Trophoblast cell (in vitro differentiated cells and primary cell): ENCODE data around the gene NUP133.

Source experiments
- DNase-seq, 2 donors: peaks; one replicate each; pipeline ENCODE4 v3.0.0-alpha.2; 2016
- H2AFZ ChIP-seq: 2 replicates; pipeline ENCODE4 v1.6.1; 2013; ENCODE audit warnings: low read length, moderate library complexity, mild to moderate bottlenecking; ENCODE audit not compliant: insufficient read depth, poor library complexity
- H2AK5ac ChIP-seq: 2 replicates; pipeline ENCODE4 v1.6.1; 2013; ENCODE audit warnings: mild to moderate bottlenecking, low read length
- H2BK120ac ChIP-seq: 2 replicates; pipeline ENCODE4 v1.6.1; 2013; ENCODE audit warnings: low read length, mild to moderate bottlenecking, moderate library complexity; ENCODE audit not compliant: insufficient read depth, poor library complexity
- H2BK12ac ChIP-seq: 2 replicates; pipeline ENCODE4 v1.6.1; 2013; ENCODE audit warnings: mild to moderate bottlenecking, low read length, moderate library complexity
- H2BK5ac ChIP-seq: 2 replicates; pipeline ENCODE4 v1.6.1; 2013; ENCODE audit warnings: low read length, low read depth, moderate library complexity, mild to moderate bottlenecking; ENCODE audit not compliant: poor library complexity
- H3K14ac ChIP-seq: 2 replicates; pipeline ENCODE4 v1.6.1; 2013; ENCODE audit warnings: mild to moderate bottlenecking, low read length
- H3K18ac ChIP-seq: 2 replicates; pipeline ENCODE4 v1.6.1; 2013; ENCODE audit warnings: mild to moderate bottlenecking, low read length
- H3K23ac ChIP-seq: 2 replicates; pipeline ENCODE4 v1.6.1; 2013; ENCODE audit warnings: low read length
- H3K27ac ChIP-seq: 2 replicates; pipeline ENCODE4 v1.5.1; 2013; ENCODE audit warnings: low read depth, mild to moderate bottlenecking, inconsistent platforms, low read length, moderate library complexity
- H3K27me3 ChIP-seq: 2 replicates; pipeline ENCODE4 v1.6.1; 2013; ENCODE audit warnings: inconsistent platforms, mild to moderate bottlenecking, low read length, moderate library complexity; ENCODE audit not compliant: insufficient read depth
- H3K36me3 ChIP-seq, 2 experiments: 1 replicate in 1 of 2; 2 replicates in 1 of 2; pipeline ENCODE4 v1.6.1; 2013; ENCODE audit warnings: low read length in 2 of 2, mild to moderate bottlenecking in 2 of 2, moderate library complexity in 1 of 2; ENCODE audit not compliant: insufficient read depth in 2 of 2, control insufficient read depth in 1 of 2
- H3K4ac ChIP-seq: 2 replicates; pipeline ENCODE4 v1.6.1; 2013; ENCODE audit warnings: low read depth, mild to moderate bottlenecking, low read length, moderate library complexity
- H3K4me1 ChIP-seq, 2 experiments: 1 replicate in 1 of 2; 2 replicates in 1 of 2; pipeline ENCODE4 v1.6.1; 2013; ENCODE audit warnings: low read length in 2 of 2, mild to moderate bottlenecking in 2 of 2, moderate library complexity in 1 of 2; ENCODE audit not compliant: insufficient read depth in 2 of 2, control insufficient read depth in 1 of 2
- H3K4me2 ChIP-seq: 2 replicates; pipeline ENCODE4 v1.6.1; 2013; ENCODE audit warnings: inconsistent platforms, mild to moderate bottlenecking, low read length, moderate library complexity
- H3K4me3 ChIP-seq: 2 replicates; pipeline ENCODE4 v1.5.1; 2013; ENCODE audit warnings: mild to moderate bottlenecking, low read depth, low read length, inconsistent platforms
- H3K79me1 ChIP-seq: one replicate; pipeline ENCODE4 v1.6.1; 2013; ENCODE audit warnings: low read length
- H3K79me2 ChIP-seq: 2 replicates; pipeline ENCODE4 v1.6.1; 2013; ENCODE audit warnings: low read length, mild to moderate bottlenecking; ENCODE audit not compliant: control insufficient read depth, insufficient read depth, poor library complexity
- H3K9ac ChIP-seq: 2 replicates; pipeline ENCODE4 v1.6.1; 2013; ENCODE audit warnings: mild to moderate bottlenecking, low read length
- H3K9me3 ChIP-seq: 2 replicates; pipeline ENCODE4 v1.6.1; 2013; ENCODE audit warnings: low read depth, mild to moderate bottlenecking, control low read depth, inconsistent platforms, low read length; ENCODE audit not compliant: insufficient read depth
- H4K12ac ChIP-seq: 2 replicates; pipeline ENCODE4 v1.6.1; 2013; ENCODE audit warnings: low read depth, mild to moderate bottlenecking, low read length, moderate library complexity
- H4K8ac ChIP-seq: 2 replicates; pipeline ENCODE4 v1.6.1; 2013; ENCODE audit warnings: low read depth, mild to moderate bottlenecking, low read length, moderate library complexity
- H4K91ac ChIP-seq: one replicate; pipeline ENCODE4 v1.6.1; 2013; ENCODE audit warnings: low read depth, mild to moderate bottlenecking, low read length, moderate library complexity
- WGBS: extraction: QIAGEN DNeasy Blood & Tissue Kit; methylation state at CpG from one replicate; pipeline ENCODE4 v1.1.7; 2013; ENCODE audit warnings: missing lambda C conversion rate; ENCODE audit not compliant: insufficient read length, insufficient coverage; ENCODE audit errors: extremely low coverage; 5-methylcytosine and 5-hydroxymethylcytosine counted together

Gene NUP133

GRCh38 chr1:229410370-229410691, 97.8 kb downstream of the NUP133 start:
- no peak overlapping the region for H3K4me3 ChIP-seq
- H3K4me2 ChIP-seq = peak overlapping the region; percentile 45
- H3K18ac ChIP-seq = no peak overlapping the region
- no peaks in the 10 kb centered on the region for H3K27me3 ChIP-seq
- H3K23ac ChIP-seq = no peak overlapping the region
- peak overlapping the region; percentile 45 for H3K14ac ChIP-seq
- no CpG with 5 or more reads among the region's 9 CpGs for WGBS
- H3K4me1 ChIP-seq = peaks cover 43 to 48% of the 10 kb centered on the region in 2 experiments
- no peak overlapping the region for H3K9ac ChIP-seq
- peaks cover 28% of the 10 kb centered on the region for H3K79me1 ChIP-seq
- H3K4ac ChIP-seq = no peak overlapping the region
- no peaks in the 10 kb centered on the region for H3K36me3 ChIP-seq
- DNase-seq = no peak
- no peak overlapping the region for H2BK5ac ChIP-seq
- H3K79me2 ChIP-seq = no peaks in the 10 kb centered on the region
- H3K27ac ChIP-seq = no peak overlapping the region
- H4K91ac ChIP-seq = peak overlapping the region; percentile 78
- no peak overlapping the region for H4K8ac ChIP-seq
- H3K9me3 ChIP-seq = no peaks in the 10 kb centered on the region
- no peak overlapping the region for H4K12ac ChIP-seq
- peak overlapping the region; percentile 47 for H2BK12ac ChIP-seq
- H2BK120ac ChIP-seq = peak overlapping the region; percentile 23
- no peak overlapping the region for H2AFZ ChIP-seq
- H2AK5ac ChIP-seq = peak overlapping the region; percentile 45

- no CpG with 5 or more reads among the region's 18 CpGs for WGBS
- no peak overlapping the region for H3K9ac ChIP-seq
- no peak overlapping the region for H2AFZ ChIP-seq
- peak overlapping the region; percentile 71 for H3K14ac ChIP-seq
- H3K79me2 ChIP-seq = no peaks in the 10 kb centered on the region
- H3K4me2 ChIP-seq = peak overlapping the region; percentile 8
- H3K4me1 ChIP-seq = peaks cover 43 to 48% of the 10 kb centered on the region in 2 experiments
- H4K91ac ChIP-seq = peak overlapping the region; percentile 78
- peak overlapping the region; percentile 65 for H2BK5ac ChIP-seq
- no peak overlapping the region for H3K23ac ChIP-seq
- peak overlapping the region; percentile 70 for H2AK5ac ChIP-seq
- no peak for DNase-seq
- H4K12ac ChIP-seq = no peak overlapping the region
- peak overlapping the region; percentile 21 for H3K4ac ChIP-seq
- H3K18ac ChIP-seq = peak overlapping the region; percentile 57
- no peaks in the 10 kb centered on the region for H3K9me3 ChIP-seq
- H3K4me3 ChIP-seq = no peak overlapping the region
- peak overlapping the region; percentile 67 for H2BK12ac ChIP-seq
- H3K27me3 ChIP-seq = no peaks in the 10 kb centered on the region
- H3K79me1 ChIP-seq = peaks cover 28% of the 10 kb centered on the region
- H3K36me3 ChIP-seq = no peaks in the 10 kb centered on the region
- peak overlapping the region; percentile 69 for H2BK120ac ChIP-seq
- peak overlapping the region; percentile 49 for H4K8ac ChIP-seq
- peak overlapping the region; percentile 58 for H3K27ac ChIP-seq
Observed at GRCh38 chr1:229409616-229410369, 98.3 kb downstream of the NUP133 start.

GRCh38 chr1:229408458-229409037, 99.6 kb downstream of the NUP133 start:
- H3K23ac ChIP-seq = no peak overlapping the region
- H3K18ac ChIP-seq = peak overlapping the region; percentile 7
- peaks cover 43 to 48% of the 10 kb centered on the region in 2 experiments for H3K4me1 ChIP-seq
- H4K12ac ChIP-seq = no peak overlapping the region
- peak overlapping the region; percentile 48 for H4K91ac ChIP-seq
- peak overlapping the region; percentile 5 for H2BK5ac ChIP-seq
- no peak overlapping the region for H3K14ac ChIP-seq
- no peak overlapping the region for H2AK5ac ChIP-seq
- H2BK12ac ChIP-seq = peak overlapping the region; percentile 7
- no peak overlapping the region for H4K8ac ChIP-seq
- H3K27ac ChIP-seq = peak overlapping the region; percentile 26
- WGBS = no CpG with 5 or more reads among the region's 8 CpGs
- no peaks in the 10 kb centered on the region for H3K9me3 ChIP-seq
- no peaks in the 10 kb centered on the region for H3K27me3 ChIP-seq
- peak overlapping the region; percentile 10 for H2BK120ac ChIP-seq
- no peak overlapping the region for H3K9ac ChIP-seq
- peaks cover 28% of the 10 kb centered on the region for H3K79me1 ChIP-seq
- no peak overlapping the region for H3K4ac ChIP-seq
- H3K4me2 ChIP-seq = peak overlapping the region; percentile 7
- H3K36me3 ChIP-seq = no peaks in the 10 kb centered on the region
- H3K79me2 ChIP-seq = no peaks in the 10 kb centered on the region
- DNase-seq = peak; percentile 97 to 99
- H2AFZ ChIP-seq = no peak overlapping the region
- H3K4me3 ChIP-seq = no peak overlapping the region

- H2AFZ ChIP-seq = peak overlapping the region; percentile 30
- peaks cover 43 to 48% of the 10 kb centered on the region in 2 experiments for H3K4me1 ChIP-seq
- H3K27me3 ChIP-seq = no peaks in the 10 kb centered on the region
- H3K18ac ChIP-seq = peak overlapping the region; percentile 22
- no peak overlapping the region for H2BK5ac ChIP-seq
- H3K79me1 ChIP-seq = peaks cover 28% of the 10 kb centered on the region
- no CpG with 5 or more reads among the region's 68 CpGs for WGBS
- H3K27ac ChIP-seq = no peak overlapping the region
- H2BK12ac ChIP-seq = peak overlapping the region; percentile 46
- no peaks in the 10 kb centered on the region for H3K36me3 ChIP-seq
- H3K14ac ChIP-seq = peak overlapping the region; percentile 64
- peak overlapping the region; percentile 70 for H4K91ac ChIP-seq
- DNase-seq = peak; percentile 58 to 71
- peak overlapping the region; percentile 26 for H2BK120ac ChIP-seq
- no peaks in the 10 kb centered on the region for H3K9me3 ChIP-seq
- peak overlapping the region; percentile 54 for H4K8ac ChIP-seq
- H2AK5ac ChIP-seq = peak overlapping the region; percentile 11
- no peaks in the 10 kb centered on the region for H3K79me2 ChIP-seq
- H3K4me2 ChIP-seq = peak overlapping the region; percentile 80
- no peak overlapping the region for H3K23ac ChIP-seq
- peak overlapping the region; percentile 18 for H3K4me3 ChIP-seq
- no peak overlapping the region for H3K9ac ChIP-seq
- H4K12ac ChIP-seq = peak overlapping the region; percentile 34
- H3K4ac ChIP-seq = peak overlapping the region; percentile 47
Observed at GRCh38 chr1:229407206-229408026, 100.7 kb downstream of the NUP133 start.
